Thyroid gland (tissue), 4 donors: ENCODE measurements around the gene IGF1. TPM values are rescaled to one million over a fixed set of nuclear protein-coding genes. Genes with fewer than 3 reads are reported as not detected.

Source experiments
- DNase-seq, 2 donors: peaks; one replicate each; pipeline ENCODE4 v3.0.0-alpha.2; 2019
- H3K27ac ChIP-seq, 3 donors: fragments of 200-600 bp; sonication (generic); 1 replicate in 2 of 3; 2 replicates in 1 of 3; pipeline ENCODE4 v1.5.1; 2016 to 2019; ENCODE audit warnings: mild to moderate bottlenecking in 1 of 3, moderate library complexity in 1 of 3
- H3K27me3 ChIP-seq: fragments of 200-600 bp; sonication (generic); one replicate; pipeline ENCODE4 v1.5.1; 2019
- H3K36me3 ChIP-seq, 2 donors: fragments of 200-600 bp; sonication (generic); one replicate each; pipeline ENCODE4 v1.5.1; 2016 to 2019
- H3K4me1 ChIP-seq, 2 donors: fragments of 200-600 bp; sonication (generic); one replicate each; pipeline ENCODE4 v1.5.1; 2017 to 2019
- H3K4me3 ChIP-seq, 3 donors: fragments of 200-600 bp; sonication (generic); replicated peaks in 1 of 3; 1 replicate in 2 of 3; 2 replicates in 1 of 3; pipeline ENCODE4 v1.5.1; 2016; ENCODE audit warnings: mild to moderate bottlenecking in 1 of 3
- H3K9me3 ChIP-seq: fragments of 200-600 bp; sonication (generic); one replicate; pipeline ENCODE4 v1.5.1; 2017
- CTCF ChIP-seq, 6 experiments: fragments of 200-600 bp in 3 of 6; fragments of 450-650 bp in 3 of 6; sonication (generic) in 3 of 6; IDR thresholded peaks; one replicate each; pipeline ENCODE4 v1.5.1; 2016 to 2019; ENCODE audit warnings: antibody characterized with exemption in 6 of 6, mild to moderate bottlenecking in 2 of 6, inconsistent platforms in 1 of 6, moderate library complexity in 1 of 6
- POLR2A ChIP-seq, 2 donors: fragments of 450-650 bp; IDR thresholded peaks; one replicate each; pipeline ENCODE4 v1.6.1; 2017; ENCODE audit warnings: antibody characterized with exemption in 2 of 2, mild to moderate bottlenecking in 2 of 2, moderate library complexity in 1 of 2
- WGBS, 2 donors: methylation state at CpG; one replicate each; pipeline ENCODE4 v1.1.5; 2017; 5-methylcytosine and 5-hydroxymethylcytosine counted together
- intact Hi-C: fragments of 100-400 bp; cut with DNase I; formaldehyde crosslinking; loops from one replicate; pipeline ENCODE4 v1.15.1; 2023
- total RNA-seq, 4 donors: library from RNA; depleted of rRNA; stranded (reverse); fragments of >200 nt; gene quantifications; one replicate each; pipeline ENCODE4 v1.2.3, GENCODE V29; 2016

The IGF1 gene
- total RNA-seq, 4 donors from 2014 or later: 74.0 to 134 (median 111) TPM

GRCh38 chr12:102410511-102410910, 69.9 kb downstream of the IGF1 start:
- H3K4me1 ChIP-seq: peaks cover 17 to 34% of the 10 kb centered on the region in 2 donors
- H3K27ac ChIP-seq: peak overlapping the region in 1 of 3 donors; percentile 9
- TF ChIP-seq POLR2A (IDR thresholded peaks at IDR 0.05): no peak
- no peak for TF ChIP-seq CTCF (IDR thresholded peaks at IDR 0.05)
- intact Hi-C loops: no loop called here
- no peaks in the 10 kb centered on the region for H3K27me3 ChIP-seq
- H3K9me3 ChIP-seq: no peaks in the 10 kb centered on the region
- H3K36me3 ChIP-seq: no peaks in the 10 kb centered on the region
- DNase-seq: no peak
- H3K4me3 ChIP-seq: no peak overlapping the region

DNA sequence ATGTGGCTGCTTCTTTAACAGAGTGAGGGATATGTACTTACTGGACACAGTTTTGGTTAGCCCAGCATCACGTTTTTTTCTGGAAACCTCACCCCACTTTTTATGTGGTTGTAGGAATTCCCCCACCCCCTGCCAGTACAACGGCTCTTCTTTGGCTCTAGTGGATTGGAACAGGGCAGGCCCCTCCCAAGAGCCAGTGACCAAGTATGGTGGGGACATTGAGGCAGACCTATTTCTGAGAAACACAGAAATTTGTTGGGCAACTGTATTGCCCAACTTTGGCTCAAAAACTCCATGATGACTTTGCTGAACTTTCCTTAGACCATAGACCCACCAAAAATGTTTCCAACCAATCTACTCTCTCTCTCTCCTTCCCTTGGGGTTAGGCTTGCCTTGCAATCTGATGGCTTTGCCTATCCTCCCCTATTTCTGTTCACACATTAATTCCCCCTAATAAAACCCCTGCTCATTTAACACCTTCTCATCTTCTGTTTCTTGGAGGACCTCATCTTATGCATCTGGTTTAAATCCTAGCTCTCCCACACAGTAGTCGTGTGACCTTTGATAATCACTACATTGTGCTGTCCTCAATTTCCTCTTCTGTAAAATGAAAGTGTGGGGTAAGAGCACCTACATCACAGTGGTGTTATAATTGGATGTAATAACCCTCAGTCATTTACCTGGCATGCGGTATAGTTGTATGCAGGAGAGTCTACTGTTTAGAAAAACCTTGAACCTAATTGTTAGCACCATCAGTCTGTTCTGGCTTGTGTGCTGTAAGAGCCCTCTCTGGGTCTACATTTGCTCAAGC, 71.7 kb downstream of the IGF1 start:
- Histone ChIP-seq H3K27ac (no peak overlapping the region), H3K36me3 (no peaks in the 10 kb centered on the region), H3K4me1 (peaks cover 17 to 34% of the 10 kb centered on the region in 2 donors), H3K4me3 (no peak overlapping the region), H3K9me3 (no peaks in the 10 kb centered on the region), H3K27me3 (no peaks in the 10 kb centered on the region)
- WGBS, 2 donors: 76 to 82% methylated on average over 4 of the region's 4 CpGs
- TF ChIP-seq POLR2A (IDR thresholded peaks at IDR 0.05) (no peak), CTCF (IDR thresholded peaks at IDR 0.05) (no peak)
- no peak for DNase-seq
- intact Hi-C loops: no loop called here

DNA sequence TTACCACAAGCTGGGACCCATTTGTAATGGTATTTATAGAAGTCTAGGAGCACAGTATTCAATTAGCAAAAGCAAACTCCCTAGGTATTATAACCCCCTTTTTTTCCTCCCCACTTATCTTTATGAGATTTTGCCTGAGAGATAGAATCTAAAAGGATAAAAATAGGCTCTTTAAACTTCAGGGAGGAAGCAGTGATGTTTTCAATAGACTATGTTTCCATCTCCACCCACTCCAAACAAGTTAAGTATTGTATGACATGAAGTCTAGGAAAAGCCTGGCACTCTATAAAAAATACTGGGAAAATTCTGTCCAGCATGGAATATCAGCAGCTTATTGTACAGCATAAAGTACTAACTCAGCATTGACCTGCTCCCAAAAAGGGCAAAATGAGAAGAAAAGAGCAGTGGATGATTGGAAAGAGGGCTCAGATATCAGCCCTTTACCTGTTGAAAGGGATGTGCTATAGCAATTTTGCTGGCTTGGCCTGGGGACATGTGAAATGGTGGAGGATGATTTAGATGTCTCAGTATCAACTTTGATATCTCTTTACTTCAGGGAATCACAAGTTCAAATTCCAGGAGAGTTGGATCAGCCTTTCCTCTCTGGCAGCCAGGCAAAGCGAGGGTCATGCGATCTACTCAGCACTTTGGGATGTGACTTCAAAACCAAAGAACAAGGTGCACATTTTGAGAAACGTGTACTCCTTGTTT, 72.4 kb downstream of the IGF1 start:
- no peak for DNase-seq
- H3K9me3 ChIP-seq: no peaks in the 10 kb centered on the region
- intact Hi-C loops: no loop called here
- WGBS, 2 donors: 72 to 92% methylated on average over 3 of the region's 3 CpGs
- no peak for TF ChIP-seq POLR2A (IDR thresholded peaks at IDR 0.05)
- no peak for TF ChIP-seq CTCF (IDR thresholded peaks at IDR 0.05)
- H3K36me3 ChIP-seq: no peaks in the 10 kb centered on the region
- peaks cover 17 to 34% of the 10 kb centered on the region in 2 donors for H3K4me1 ChIP-seq
- H3K27ac ChIP-seq: no peak overlapping the region
- H3K4me3 ChIP-seq: no peak overlapping the region
- no peaks in the 10 kb centered on the region for H3K27me3 ChIP-seq

DNA sequence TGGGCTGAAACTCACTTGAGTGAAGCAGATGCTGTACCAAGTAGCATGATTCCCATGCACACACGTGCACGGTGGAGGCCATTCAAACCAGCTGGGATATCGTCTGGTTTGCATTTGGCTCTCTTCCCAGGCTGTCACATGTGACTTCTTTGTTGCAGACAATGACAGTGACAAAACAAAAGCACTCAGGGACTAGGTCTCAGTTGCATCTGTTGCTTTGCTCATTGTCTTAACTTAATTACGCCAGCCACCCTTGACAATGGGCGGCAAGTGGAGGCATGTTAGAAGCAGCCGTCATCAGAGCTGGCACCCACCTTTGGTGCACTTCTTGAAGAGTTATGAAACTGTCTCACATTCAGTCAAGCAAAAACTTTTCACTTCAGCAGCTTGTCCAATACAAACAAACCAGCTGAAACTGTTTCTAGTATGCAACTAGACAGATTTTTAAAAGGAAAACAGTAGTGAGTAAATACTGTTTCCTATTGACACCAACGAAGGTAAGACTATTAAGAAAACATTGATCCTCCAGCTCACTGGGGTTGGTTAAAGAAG, 74.3 kb downstream of the IGF1 start:
- Histone ChIP-seq H3K36me3 (no peaks in the 10 kb centered on the region), H3K9me3 (no peaks in the 10 kb centered on the region), H3K4me1 (peaks cover 17 to 34% of the 10 kb centered on the region in 2 donors), H3K27me3 (no peaks in the 10 kb centered on the region), H3K27ac (peak overlapping the region; percentile 61 to 67 (median 61)), H3K4me3 (no peak overlapping the region)
- intact Hi-C loops: no loop called here
- TF ChIP-seq POLR2A (IDR thresholded peaks at IDR 0.05) (no peak), CTCF (IDR thresholded peaks at IDR 0.05) (no peak)
- WGBS, 2 donors: 10 to 17% methylated on average over 7 of the region's 7 CpGs
- peak; percentile 79 to 84 for DNase-seq

DNA sequence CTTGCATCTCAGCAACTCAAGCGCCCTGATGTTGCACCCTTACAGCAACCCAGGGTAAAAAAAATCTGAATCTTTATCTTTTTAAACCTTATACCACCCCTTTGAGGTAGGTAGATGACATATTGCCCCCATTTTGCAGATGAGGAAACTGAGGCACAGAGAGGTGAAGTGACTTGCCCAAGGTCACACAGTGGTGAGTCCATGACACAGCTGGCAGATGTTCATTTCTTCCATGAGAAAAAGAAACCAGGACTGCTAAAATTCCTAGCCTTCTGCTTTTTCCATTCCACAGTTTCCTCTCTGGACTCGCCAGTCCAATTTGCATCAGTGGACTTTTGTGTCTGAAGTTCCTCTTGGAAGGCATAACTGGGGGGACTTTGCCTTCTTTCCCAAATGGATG, 79.3 kb downstream of the IGF1 start:
- H3K36me3 ChIP-seq: no peaks in the 10 kb centered on the region
- H3K4me3 ChIP-seq: no peak overlapping the region
- WGBS, 2 donors: 94 to 96% methylated on average over 2 of the region's 2 CpGs
- H3K27me3 ChIP-seq: no peaks in the 10 kb centered on the region
- no peaks in the 10 kb centered on the region for H3K9me3 ChIP-seq
- H3K27ac ChIP-seq: no peak overlapping the region
- TF ChIP-seq POLR2A (IDR thresholded peaks at IDR 0.05): no peak
- TF ChIP-seq CTCF (IDR thresholded peaks at IDR 0.05): no peak
- intact Hi-C loops: no loop called here
- DNase-seq: no peak
- H3K4me1 ChIP-seq: peaks cover 5% of the 10 kb centered on the region in 2 donors
